IMR-90 (cell line): Measurements from ENCODE around the gene OXLD1. TPM values are rescaled to one million over a fixed set of nuclear protein-coding genes. Genes with fewer than 3 reads are reported as not detected.

Experiments used
- ATAC-seq: fragments of 200-7000 bp; cut with Tn5 transposase; 2 replicates; pipeline ENCODE4 v1.9.1; 2020; ENCODE audit warnings: low read depth, mild to moderate bottlenecking, moderate library complexity
- BruUV-seq: library from RNA; stranded (reverse); fragments of 400-500 nt; replicated peaks from 2 replicates; lab custom pipeline; 2021; lab: Mats Ljungman, UMichigan
- CTCF ChIA-PET: fragments of 300-600 bp; formaldehyde crosslinking; extraction: SDS; loops from one replicate; lab custom pipeline; 2021; ENCODE audit warnings: antibody characterized with exemption; lab: Yijun Ruan, JAX
- POLR2A ChIA-PET: fragments of 300-600 bp; sonication (Branson Sonifier 250); formaldehyde crosslinking; loops from one replicate; lab custom pipeline; 2022; ENCODE audit warnings: antibody characterized with exemption; ENCODE audit not compliant: unreplicated experiment; lab: Charles Lee
- DNase-seq: peaks from one replicate; pipeline ENCODE4 v3.0.0; 2013
- H2AFZ ChIP-seq: replicated peaks from 2 replicates; pipeline ENCODE3; 2013; ENCODE audit warnings: low read length, mild to moderate bottlenecking; ENCODE audit not compliant: poor library complexity
- H2AK5ac ChIP-seq: 2 replicates; pipeline ENCODE4 v1.6.1; 2013; ENCODE audit warnings: low read depth, low read length, inconsistent platforms
- H2AK9ac ChIP-seq: replicated peaks from 2 replicates; pipeline ENCODE3; 2013; ENCODE audit warnings: mild to moderate bottlenecking, low read depth, low read length, moderate library complexity; ENCODE audit not compliant: poor library complexity
- H2BK120ac ChIP-seq: 2 replicates; pipeline ENCODE4 v1.6.1; 2013; ENCODE audit warnings: low read depth, low read length, inconsistent platforms
- H2BK15ac ChIP-seq: 3 replicates; pipeline ENCODE4 v1.6.1; 2013; ENCODE audit warnings: low read depth, low read length, inconsistent platforms
- H2BK20ac ChIP-seq: 2 replicates; pipeline ENCODE4 v1.6.1; 2013; ENCODE audit warnings: low read depth, mild to moderate bottlenecking, inconsistent platforms, low read length, moderate library complexity
- H2BK5ac ChIP-seq: 2 replicates; pipeline ENCODE4 v1.6.1; 2013; ENCODE audit warnings: mild to moderate bottlenecking, low read depth, low read length, inconsistent platforms; ENCODE audit not compliant: poor library complexity, severe bottlenecking
- H3K14ac ChIP-seq: replicated peaks from 2 replicates; pipeline ENCODE4 v1.6.1; 2013; ENCODE audit warnings: low read depth, low read length, inconsistent platforms
- H3K18ac ChIP-seq: 2 replicates; pipeline ENCODE4 v1.6.1; 2013; ENCODE audit warnings: low read depth, low read length, control low read depth
- H3K23ac ChIP-seq: 2 replicates; pipeline ENCODE4 v1.6.1; 2013; ENCODE audit warnings: low read depth, low read length, inconsistent platforms
- H3K27ac ChIP-seq: 2 replicates; pipeline ENCODE4 v1.5.1; 2013; ENCODE audit warnings: mild to moderate bottlenecking, control low read depth, low read length; ENCODE audit not compliant: insufficient read depth
- H3K27me3 ChIP-seq: 2 replicates; pipeline ENCODE4 v1.6.1; 2013; ENCODE audit warnings: low read length; ENCODE audit not compliant: control insufficient read depth, insufficient read depth
- H3K36me3 ChIP-seq: 2 replicates; pipeline ENCODE4 v1.6.1; 2013; ENCODE audit warnings: low read length, mixed read lengths; ENCODE audit not compliant: control insufficient read depth, insufficient read depth
- H3K4ac ChIP-seq: 2 replicates; pipeline ENCODE4 v1.6.1; 2013; ENCODE audit warnings: low read depth, low read length, inconsistent platforms
- H3K4me1 ChIP-seq: 2 replicates; pipeline ENCODE4 v1.6.1; 2013; ENCODE audit warnings: low read length, mixed read lengths; ENCODE audit not compliant: control insufficient read depth, insufficient read depth
- H3K4me2 ChIP-seq: 2 replicates; pipeline ENCODE4 v1.6.1; 2013; ENCODE audit warnings: low read depth, mild to moderate bottlenecking, control low read depth, low read length, moderate library complexity
- H3K4me3 ChIP-seq: 2 replicates; pipeline ENCODE4 v1.5.1; 2013; ENCODE audit warnings: low read depth, mild to moderate bottlenecking, control low read depth, low read length, moderate library complexity; ENCODE audit not compliant: insufficient read depth
- H3K56ac ChIP-seq: 2 replicates; pipeline ENCODE4 v1.6.1; 2013; ENCODE audit warnings: low read length, inconsistent platforms; ENCODE audit not compliant: insufficient read depth; ENCODE audit errors: extremely low read depth
- H3K79me1 ChIP-seq, 2 experiments: 2 replicates each; pipeline ENCODE4 v1.6.1; 2013; ENCODE audit warnings: low read length in 2 of 2, inconsistent platforms in 1 of 2, low read depth in 1 of 2
- H3K9ac ChIP-seq: 2 replicates; pipeline ENCODE4 v1.6.1; 2013; ENCODE audit warnings: low read depth, low read length, control low read depth
- H3K9me1 ChIP-seq: 2 replicates; pipeline ENCODE4 v1.6.1; 2013; ENCODE audit warnings: low read length, inconsistent platforms; ENCODE audit not compliant: insufficient read depth
- H3K9me3 ChIP-seq: 2 replicates; pipeline ENCODE4 v1.6.1; 2013; ENCODE audit warnings: low read length; ENCODE audit not compliant: control insufficient read depth, insufficient read depth
- H4K20me1 ChIP-seq: 2 replicates; pipeline ENCODE4 v1.6.1; 2013; ENCODE audit warnings: low read length, inconsistent platforms; ENCODE audit not compliant: insufficient read depth
- H4K5ac ChIP-seq: 2 replicates; pipeline ENCODE4 v1.6.1; 2013; ENCODE audit warnings: mild to moderate bottlenecking, low read depth, low read length, control low read depth
- H4K8ac ChIP-seq, 2 experiments: 2 replicates each; pipeline ENCODE4 v1.6.1; 2013; ENCODE audit warnings: low read depth in 2 of 2, low read length in 2 of 2, control low read depth in 1 of 2, inconsistent platforms in 1 of 2
- H4K91ac ChIP-seq: 2 replicates; pipeline ENCODE4 v1.6.1; 2013; ENCODE audit warnings: low read depth, low read length, inconsistent platforms; ENCODE audit not compliant: insufficient read depth
- CEBPB ChIP-seq: IDR thresholded peaks from 2 replicates; pipeline ENCODE4 v1.6.1; 2012; ENCODE audit warnings: low read depth, low read length, improper control_type of control experiment
- CHD1 ChIP-seq: IDR thresholded peaks from 2 replicates; pipeline ENCODE4 v1.6.1; 2012; ENCODE audit warnings: low read depth, low read length, improper control_type of control experiment
- FOS ChIP-seq: fragments of 150-350 bp; IDR thresholded peaks from 2 replicates; pipeline ENCODE4 v1.6.1; 2016; ENCODE audit warnings: low read depth, low read length
- MAFK ChIP-seq: IDR thresholded peaks from 2 replicates; pipeline ENCODE4 v1.6.1; 2012; ENCODE audit warnings: low read depth, low read length, improper control_type of control experiment
- MAZ ChIP-seq: IDR thresholded peaks from 2 replicates; pipeline ENCODE4 v1.6.1; 2012; ENCODE audit warnings: low read depth, mild to moderate bottlenecking, low read length, improper control_type of control experiment, moderate library complexity, borderline replicate concordance
- MXI1 ChIP-seq: IDR thresholded peaks from 2 replicates; pipeline ENCODE4 v1.6.1; 2012; ENCODE audit warnings: low read depth, mild to moderate bottlenecking, low read length, moderate library complexity, borderline replicate concordance
- NFE2L2 ChIP-seq: fragments of 150-350 bp; IDR thresholded peaks from 2 replicates; pipeline ENCODE4 v1.6.1; 2016; ENCODE audit warnings: low read depth, mild to moderate bottlenecking, low read length
- RAD21 ChIP-seq: IDR thresholded peaks from 2 replicates; pipeline ENCODE4 v1.6.1; 2012; ENCODE audit warnings: low read length, improper control_type of control experiment
- RCOR1 ChIP-seq: IDR thresholded peaks from 2 replicates; pipeline ENCODE4 v1.6.1; 2012; ENCODE audit warnings: mild to moderate bottlenecking, low read length, improper control_type of control experiment; ENCODE audit not compliant: insufficient replicate concordance
- RFX5 ChIP-seq: IDR thresholded peaks from 2 replicates; pipeline ENCODE4 v1.8.0; 2012; ENCODE audit warnings: low read depth, mild to moderate bottlenecking, low read length, moderate library complexity
- SMC3 ChIP-seq: fragments of 150-350 bp; IDR thresholded peaks from 2 replicates; pipeline ENCODE4 v1.6.1; 2016; ENCODE audit warnings: low read depth, mild to moderate bottlenecking, antibody characterized with exemption, low read length, moderate library complexity
- WGBS, 2 experiments: methylation state at CpG; one replicate each; pipeline versions ENCODE4 v1.1.5 to v1.1.7; 2013; ENCODE audit warnings: missing lambda C conversion rate in 2 of 2; ENCODE audit not compliant: insufficient read length in 1 of 2; ENCODE audit errors: extremely low coverage in 2 of 2; 5-methylcytosine and 5-hydroxymethylcytosine counted together
- dilution Hi-C: fragments of 300-500 bp; cut with HindIII; formaldehyde crosslinking; loops from one replicate; pipeline ENCODE4 v1.14.3; 2018; ENCODE audit warnings: low sequenced_read_pairs; ENCODE audit not compliant: unreplicated experiment
- in situ Hi-C: fragments of 300-500 bp; cut with MboI; formaldehyde crosslinking; loops from 3 replicates; pipeline ENCODE4 v1.14.3; 2019; ENCODE audit warnings: low sequenced_read_pairs, inconsistent platforms, mixed read lengths
- intact Hi-C: fragments of 100-400 bp; cut with micrococcal nuclease; formaldehyde crosslinking; loops from 2 replicates; pipeline ENCODE4 v1.10.0; 2022
- polyA plus RNA-seq, 3 experiments: library from polyadenylated mRNA; depleted of rRNA; stranded (reverse); fragments of >200 nt; gene quantifications; 2 replicates each; pipeline ENCODE4 v1.2.3, GENCODE V29; 2012; ENCODE audit warnings: low replicate concordance in 1 of 3
- total RNA-seq: library from RNA; depleted of rRNA; stranded (reverse); fragments of >200 nt; gene quantifications from 2 replicates; pipeline ENCODE4 v1.2.3, GENCODE V29; 2012
- TF ChIP-seq, protein P1 (sequence below): fragments of 150-350 bp; IDR thresholded peaks from 2 replicates; pipeline ENCODE4 v1.6.1; 2017; ENCODE audit warnings: mild to moderate bottlenecking, antibody characterized with exemption, low read length, low read depth

Gene OXLD1
- total and polyA plus RNA-seq, 2 of the 4 experiments (the other 2 are of a cell fraction), result 9.9 to 22.3 TPM

DNA sequence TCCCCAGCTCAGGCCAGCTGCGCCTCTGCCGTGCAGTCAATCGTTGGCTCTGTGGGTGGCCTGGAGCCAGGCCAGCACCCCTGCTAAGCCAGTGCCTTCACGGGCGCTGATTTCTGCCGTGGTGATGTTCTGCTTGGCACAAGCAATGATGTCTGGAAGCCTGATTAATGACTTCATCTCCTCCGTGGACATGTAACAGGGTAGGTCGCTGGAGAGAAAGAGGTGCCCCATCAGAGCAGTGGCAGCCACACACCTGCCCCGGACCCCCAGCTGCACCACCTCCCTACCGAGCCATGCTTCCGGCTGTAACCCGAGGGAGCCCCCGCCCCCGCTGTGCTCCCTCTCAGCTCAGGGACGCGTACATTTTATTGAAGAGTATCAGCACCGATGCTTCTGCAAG lies 15.3 kb upstream of the OXLD1 start:
- Histone ChIP-seq H2AFZ (no peak overlapping the region), H4K91ac (no peak overlapping the region), H2BK20ac (no peak overlapping the region), H2BK15ac (no peak overlapping the region), H3K27me3 (no peaks in the 10 kb centered on the region), H3K4me2 (no peak overlapping the region), H3K4me1 (peaks cover 10% of the 10 kb centered on the region), H4K20me1 (peaks cover 28% of the 10 kb centered on the region), H2BK5ac (no peak overlapping the region), H3K9me3 (no peaks in the 10 kb centered on the region), H3K9ac (no peak overlapping the region), H3K4me3 (no peak overlapping the region), H3K27ac (no peak overlapping the region), H3K18ac (no peak overlapping the region), H3K23ac (no peak overlapping the region), H3K4ac (no peak overlapping the region), H3K14ac (no peak overlapping the region), H4K5ac (no peak overlapping the region), H4K8ac (no peak overlapping the region), H3K79me1 (peaks cover 30 to 77% of the 10 kb centered on the region in 2 experiments; a peak in 3 of 4 replicates), H2AK9ac (peak overlapping the region; percentile 33), H3K36me3 (peaks cover 14% of the 10 kb centered on the region), H3K56ac (no peak overlapping the region), H2BK120ac (no peak overlapping the region), H2AK5ac (no peak overlapping the region), H3K9me1 (peaks cover 6% of the 10 kb centered on the region; the same call in 1 of the 2 replicates)
- ChIA-PET CTCF (no interaction called here), POLR2A (no interaction called here)
- in situ Hi-C loops, result no loop called here
- BruUV-seq, result TSS peak; percentile 85
- WGBS, 2 experiments, result 73% methylated on average over 10 of the region's 17 CpGs; no CpG with 5 or more reads in 1 of the 2 experiments
- ATAC-seq (no peak), DNase-seq (no peak)
- dilution Hi-C loops, result no loop called here
- no peak for TF ChIP-seq RCOR1
- TF ChIP-seq, protein P1, sequence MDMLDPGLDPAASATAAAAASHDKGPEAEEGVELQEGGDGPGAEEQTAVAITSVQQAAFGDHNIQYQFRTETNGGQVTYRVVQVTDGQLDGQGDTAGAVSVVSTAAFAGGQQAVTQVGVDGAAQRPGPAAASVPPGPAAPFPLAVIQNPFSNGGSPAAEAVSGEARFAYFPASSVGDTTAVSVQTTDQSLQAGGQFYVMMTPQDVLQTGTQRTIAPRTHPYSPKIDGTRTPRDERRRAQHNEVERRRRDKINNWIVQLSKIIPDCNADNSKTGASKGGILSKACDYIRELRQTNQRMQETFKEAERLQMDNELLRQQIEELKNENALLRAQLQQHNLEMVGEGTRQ, result no peak
- no peak for TF ChIP-seq MAFK
- TF ChIP-seq CEBPB, result no peak
- TF ChIP-seq CHD1, result no peak
- no peak for TF ChIP-seq SMC3
- TF ChIP-seq RFX5, result no peak
- no peak for TF ChIP-seq MXI1
- TF ChIP-seq RAD21, result no peak
- no peak for TF ChIP-seq FOS
- TF ChIP-seq MAZ, result no peak
- TF ChIP-seq NFE2L2, result no peak
- intact Hi-C loops, result no loop called here
